Keratinocyte (primary cell): ENCODE data around the gene BCS1L. TPM values are rescaled to one million over a fixed set of nuclear protein-coding genes. Genes with fewer than 3 reads are reported as not detected.
A peak's percentile ranks its signal among the peaks of the same experiment; 100 is the strongest.

Experiments
- DNase-seq: peaks from one replicate; pipeline ENCODE4 v3.0.0-alpha.2; 2011; ENCODE audit warnings: low read depth, missing footprints, low spot score
- FAIRE-seq: peaks from 2 replicates; lab custom pipeline; 2011; peaks lifted over from hg19 to GRCh38; lab: Jason Lieb, UNC
- H2AFZ ChIP-seq: 2 replicates; pipeline ENCODE4 v1.6.0; 2012; ENCODE audit warnings: low read length, control low read depth, inconsistent platforms; ENCODE audit not compliant: control insufficient read depth
- H3K27ac ChIP-seq: 2 replicates; pipeline ENCODE4 v1.5.1; 2011; ENCODE audit warnings: low read length; ENCODE audit not compliant: control insufficient read depth, insufficient read depth
- H3K27me3 ChIP-seq: 3 replicates; pipeline ENCODE4 v1.6.0; 2011; ENCODE audit warnings: low read length; ENCODE audit not compliant: control insufficient read depth, insufficient read depth; ENCODE audit errors: extremely low read depth
- H3K36me3 ChIP-seq, 2 experiments: 2 replicates in 1 of 2; 3 replicates in 1 of 2; pipeline ENCODE4 v1.5.1; 2011; ENCODE audit warnings: low read length in 2 of 2, mild to moderate bottlenecking in 1 of 2; ENCODE audit not compliant: control insufficient read depth in 2 of 2, insufficient read depth in 2 of 2; ENCODE audit errors: extremely low read depth in 1 of 2
- H3K4me1 ChIP-seq: 3 replicates; pipeline ENCODE4 v1.5.1; 2011; ENCODE audit warnings: low read length; ENCODE audit not compliant: control insufficient read depth, insufficient read depth; ENCODE audit errors: extremely low read depth
- H3K4me2 ChIP-seq: 3 replicates; pipeline ENCODE4 v1.6.0; 2011; ENCODE audit warnings: low read depth, low read length; ENCODE audit not compliant: control insufficient read depth, insufficient read depth; ENCODE audit errors: extremely low read depth
- H3K4me3 ChIP-seq, 3 experiments: fragments of 200-600 bp in 1 of 3; sonication (generic) in 1 of 3; 2 replicates in 2 of 3; 3 replicates in 1 of 3; pipeline ENCODE4 v1.5.1; 2011 to 2016; ENCODE audit warnings: low read length in 3 of 3, mild to moderate bottlenecking in 3 of 3, control low read depth in 2 of 3, inconsistent platforms in 1 of 3, low read depth in 1 of 3, mixed read lengths in 1 of 3, mixed run types in 1 of 3, moderate library complexity in 1 of 3; ENCODE audit not compliant: control insufficient read depth in 2 of 3, insufficient read depth in 2 of 3; ENCODE audit errors: extremely low read depth in 1 of 3
- H3K79me2 ChIP-seq: 2 replicates; pipeline ENCODE4 v1.6.0; 2012; ENCODE audit warnings: low read length; ENCODE audit not compliant: control insufficient read depth, insufficient read depth
- H3K9ac ChIP-seq: 3 replicates; pipeline ENCODE4 v1.6.0; 2011; ENCODE audit warnings: low read length; ENCODE audit not compliant: control insufficient read depth, insufficient read depth; ENCODE audit errors: extremely low read depth
- H3K9me1 ChIP-seq: 3 replicates; pipeline ENCODE4 v1.6.0; 2011; ENCODE audit warnings: low read length; ENCODE audit not compliant: control insufficient read depth, insufficient read depth; ENCODE audit errors: extremely low read depth
- H3K9me3 ChIP-seq: 2 replicates; pipeline ENCODE4 v1.5.1; 2012; ENCODE audit warnings: low read depth, low read length; ENCODE audit not compliant: control insufficient read depth
- H4K20me1 ChIP-seq: 3 replicates; pipeline ENCODE4 v1.6.0; 2011; ENCODE audit warnings: low read length; ENCODE audit not compliant: control insufficient read depth, insufficient read depth; ENCODE audit errors: extremely low read depth
- CTCF ChIP-seq, 3 experiments: IDR thresholded peaks in 1 of 3; conservative IDR thresholded peaks in 1 of 3; optimal IDR thresholded peaks in 1 of 3; 2 replicates in 2 of 3; 3 replicates in 1 of 3; pipeline versions ENCODE3 to v1.5.1; 2011; ENCODE audit warnings: low read length in 3 of 3, mild to moderate bottlenecking in 3 of 3, moderate library complexity in 2 of 3, control low read depth in 1 of 3, inconsistent platforms in 1 of 3; ENCODE audit not compliant: insufficient read depth in 2 of 3; ENCODE audit errors: extremely low read depth in 1 of 3
- EZH2 ChIP-seq: IDR thresholded peaks from one replicate; pipeline ENCODE4 v1.6.1; 2012; ENCODE audit warnings: inconsistent platforms, mild to moderate bottlenecking, low read length, moderate library complexity
- dilution Hi-C: fragments of 300-500 bp; cut with MboI; formaldehyde crosslinking; loops from one replicate; pipeline ENCODE4 v1.7.0; 2020; ENCODE audit warnings: low sequenced_read_pairs; ENCODE audit not compliant: extremely low pct_ligation_motif_present
- polyA plus RNA-seq, 5 experiments: library from polyadenylated mRNA; depleted of rRNA in 3 of 5; stranded (reverse) in 3 of 5; stranded (forward) in 1 of 5; unstranded in 1 of 5; fragments of >200 nt; gene quantifications; 1 replicate in 1 of 5; 2 replicates in 3 of 5; 3 replicates in 1 of 5; pipeline versions ENCODE4 v1.2.1 to v1.2.3, GENCODE V29; 2011 to 2012; ENCODE audit warnings: missing spikeins in 2 of 5, low read depth in 1 of 5, low replicate concordance in 1 of 5

Gene BCS1L
- polyA plus RNA-seq, 1 donor (not counting 4 experiments of a cell fraction or from before 2014, with no cell fraction given): 57.7 TPM

DNA sequence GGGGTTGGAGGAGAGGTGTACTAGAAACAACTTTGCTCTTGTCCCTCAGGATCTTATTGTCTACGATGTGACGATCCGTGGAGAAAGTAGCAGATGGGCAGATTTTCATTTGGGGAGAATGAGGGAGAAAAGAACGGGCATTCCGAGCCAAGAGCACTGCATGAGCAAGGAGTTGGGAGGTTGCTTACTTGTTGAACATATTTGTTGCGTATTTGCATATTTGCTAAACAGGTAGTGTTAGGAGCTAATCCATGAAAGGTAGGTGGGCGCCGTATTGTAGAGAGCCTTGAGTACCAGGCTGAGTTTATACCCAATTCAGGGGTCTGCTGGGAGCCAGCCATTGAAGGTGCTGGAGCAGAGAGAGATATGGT, 490 bp downstream of the BCS1L start:
- no peak for DNase-seq
- TF ChIP-seq EZH2: no peak
- no peak for TF ChIP-seq CTCF (optimal IDR thresholded peaks at IDR 0.05 in 1 of 3, IDR thresholded peaks at IDR 0.05 in 1 of 3, conservative IDR thresholded peaks at IDR 0.05 in 1 of 3; ENCODE audit: extremely low read depth in 1 of 3, insufficient read depth in 2 of 3, low read length in 3 of 3)
- H3K4me3 ChIP-seq: peak overlapping the region; percentile 79 to 95 (median 93)
- peaks cover 2% of the 10 kb centered on the region for H4K20me1 ChIP-seq
- H3K27me3 ChIP-seq: no peaks in the 10 kb centered on the region
- dilution Hi-C loops: no loop called here
- no peaks in the 10 kb centered on the region for H3K9me1 ChIP-seq
- no peaks in the 10 kb centered on the region for H3K9me3 ChIP-seq
- peak overlapping the region; percentile 66 for H3K27ac ChIP-seq
- H3K4me2 ChIP-seq: peak overlapping the region; percentile 92
- H2AFZ ChIP-seq: peak overlapping the region; percentile 72
- H3K9ac ChIP-seq: peak overlapping the region; percentile 81
- peak; percentile 51 for FAIRE-seq
- H3K4me1 ChIP-seq: peaks cover 11% of the 10 kb centered on the region
- peaks cover 47% of the 10 kb centered on the region for H3K79me2 ChIP-seq
- H3K36me3 ChIP-seq: peaks cover 38 to 41% of the 10 kb centered on the region in 2 experiments

GRCh38 chr2:218662377-218662776, 2.9 kb downstream of the BCS1L start:
- FAIRE-seq (no peak), DNase-seq (no peak)
- dilution Hi-C loops: no loop called here
- H3K9ac ChIP-seq: no peak overlapping the region
- H4K20me1 ChIP-seq: peaks cover 2% of the 10 kb centered on the region
- peaks cover 36 to 41% of the 10 kb centered on the region in 2 experiments for H3K36me3 ChIP-seq
- no peaks in the 10 kb centered on the region for H3K9me1 ChIP-seq
- TF ChIP-seq EZH2 (no peak), CTCF (optimal IDR thresholded peaks at IDR 0.05 in 1 of 3, IDR thresholded peaks at IDR 0.05 in 1 of 3, conservative IDR thresholded peaks at IDR 0.05 in 1 of 3; ENCODE audit: extremely low read depth in 1 of 3, insufficient read depth in 2 of 3, low read length in 3 of 3) (no peak)
- no peak overlapping the region for H3K4me2 ChIP-seq
- H3K27ac ChIP-seq: no peak overlapping the region
- peaks cover 11% of the 10 kb centered on the region for H3K4me1 ChIP-seq
- H3K9me3 ChIP-seq: no peaks in the 10 kb centered on the region
- no peaks in the 10 kb centered on the region for H3K27me3 ChIP-seq
- no peak overlapping the region for H2AFZ ChIP-seq
- peaks cover 33% of the 10 kb centered on the region for H3K79me2 ChIP-seq
- H3K4me3 ChIP-seq: no peak overlapping the region
